Right lobe of liver (tissue), 4 donors: ENCODE measurements around the gene MAST1.

ENCODE experiments used
- POLR2A ChIP-seq: fragments of 450-650 bp; IDR thresholded peaks from one replicate; pipeline ENCODE4 v1.6.1; 2017; ENCODE audit warnings: antibody characterized with exemption, mild to moderate bottlenecking
- TF ChIP-seq, protein P1 (sequence below), 4 donors: fragments of 200-600 bp in 3 of 4; fragments of 450-650 bp in 1 of 4; IDR thresholded peaks; one replicate each; pipeline versions ENCODE4 v1.5.1 to v1.8.0; 2016 to 2022; ENCODE audit warnings: antibody characterized with exemption in 4 of 4, mild to moderate bottlenecking in 2 of 4
- donor health status: DM: no; HTN: no; CAD: no.
- donor health status: DM: no; HTN: no; CAD: no.
- donor health status: DM: no; HTN: yes; CAD: no.

DNA sequence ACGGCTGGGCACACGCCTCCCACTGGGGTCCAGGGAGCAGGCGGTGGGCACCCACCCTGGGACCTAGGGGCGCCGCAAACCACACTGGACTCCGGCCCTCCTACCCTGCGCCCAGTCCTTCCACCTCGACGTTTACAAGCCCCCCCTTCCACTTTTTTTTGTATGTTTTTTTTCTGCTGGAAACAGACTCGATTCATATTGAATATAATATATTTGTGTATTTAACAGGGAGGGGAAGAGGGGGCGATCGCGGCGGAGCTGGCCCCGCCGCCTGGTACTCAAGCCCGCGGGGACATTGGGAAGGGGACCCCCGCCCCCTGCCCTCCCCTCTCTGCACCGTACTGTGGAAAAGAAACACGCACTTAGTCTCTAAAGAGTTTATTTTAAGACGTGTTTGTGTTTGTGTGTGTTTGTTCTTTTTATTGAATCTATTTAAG lies 45.4 kb upstream of the MAST1 start:
- TF ChIP-seq, protein P1, sequence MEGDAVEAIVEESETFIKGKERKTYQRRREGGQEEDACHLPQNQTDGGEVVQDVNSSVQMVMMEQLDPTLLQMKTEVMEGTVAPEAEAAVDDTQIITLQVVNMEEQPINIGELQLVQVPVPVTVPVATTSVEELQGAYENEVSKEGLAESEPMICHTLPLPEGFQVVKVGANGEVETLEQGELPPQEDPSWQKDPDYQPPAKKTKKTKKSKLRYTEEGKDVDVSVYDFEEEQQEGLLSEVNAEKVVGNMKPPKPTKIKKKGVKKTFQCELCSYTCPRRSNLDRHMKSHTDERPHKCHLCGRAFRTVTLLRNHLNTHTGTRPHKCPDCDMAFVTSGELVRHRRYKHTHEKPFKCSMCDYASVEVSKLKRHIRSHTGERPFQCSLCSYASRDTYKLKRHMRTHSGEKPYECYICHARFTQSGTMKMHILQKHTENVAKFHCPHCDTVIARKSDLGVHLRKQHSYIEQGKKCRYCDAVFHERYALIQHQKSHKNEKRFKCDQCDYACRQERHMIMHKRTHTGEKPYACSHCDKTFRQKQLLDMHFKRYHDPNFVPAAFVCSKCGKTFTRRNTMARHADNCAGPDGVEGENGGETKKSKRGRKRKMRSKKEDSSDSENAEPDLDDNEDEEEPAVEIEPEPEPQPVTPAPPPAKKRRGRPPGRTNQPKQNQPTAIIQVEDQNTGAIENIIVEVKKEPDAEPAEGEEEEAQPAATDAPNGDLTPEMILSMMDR (IDR thresholded peaks at IDR 0.05): no peak
- TF ChIP-seq POLR2A: no peak
